Prostate gland (tissue), 2 donors: Measurements from ENCODE around the gene ELP6. TPM values are rescaled to one million over a fixed set of nuclear protein-coding genes. Genes with fewer than 3 reads are reported as not detected.

Experiments used
- DNase-seq: peaks from one replicate; pipeline ENCODE4 v3.0.0-alpha.2; 2019; ENCODE audit warnings: low spot score
- H3K27ac ChIP-seq, 2 donors: fragments of 200-600 bp; sonication (generic); 2 replicates each; pipeline ENCODE4 v1.5.1; 2017 to 2019
- H3K27me3 ChIP-seq: fragments of 200-600 bp; sonication (generic); replicated peaks from 2 replicates; pipeline ENCODE4 v1.5.1; 2019; ENCODE audit not compliant: insufficient read depth
- H3K36me3 ChIP-seq, 2 donors: fragments of 200-600 bp; sonication (generic); 1 replicate in 1 of 2; 2 replicates in 1 of 2; pipeline versions ENCODE4 v1.5.1 to v1.8.1; 2017 to 2019
- H3K4me1 ChIP-seq: fragments of 200-600 bp; sonication (generic); replicated peaks from 2 replicates; pipeline ENCODE4 v1.5.1; 2019
- H3K4me3 ChIP-seq, 2 donors: fragments of 200-600 bp; sonication (generic); 2 replicates each; pipeline ENCODE4 v1.5.1; 2017 to 2019
- H3K9me3 ChIP-seq: fragments of 200-600 bp; sonication (generic); 2 replicates; pipeline ENCODE4 v1.5.1; 2017
- POLR2A ChIP-seq: fragments of 450-650 bp; IDR thresholded peaks from one replicate; pipeline ENCODE4 v1.6.1; 2016; ENCODE audit warnings: antibody characterized with exemption, mild to moderate bottlenecking
- POLR2AphosphoS5 ChIP-seq: sonication (generic); formaldehyde crosslinking; IDR thresholded peaks from one replicate; pipeline ENCODE4 v1.6.1; 2017; ENCODE audit warnings: antibody characterized with exemption
- whole genome bisulfite sequencing: methylation state at CpG from one replicate; pipeline ENCODE4 v1.1.5; 2018; 5-methylcytosine and 5-hydroxymethylcytosine counted together
- intact Hi-C: fragments of 100-400 bp; cut with DNase I; formaldehyde crosslinking; loops from one replicate; pipeline ENCODE4 v1.14.2; 2022
- total RNA-seq, 2 donors: library from RNA; depleted of rRNA; stranded (reverse); fragments of >200 nt; gene quantifications; one replicate each; pipeline ENCODE4 v1.1.0, GENCODE V29; 2016
- TF ChIP-seq, protein P1 (sequence below), 4 experiments: fragments of 200-600 bp in 2 of 4; fragments of 450-650 bp in 2 of 4; sonication (generic) in 2 of 4; IDR thresholded peaks; 1 replicate in 3 of 4; 2 replicates in 1 of 4; pipeline ENCODE4 v1.5.1; 2016 to 2019; ENCODE audit warnings: antibody characterized with exemption in 4 of 4, mild to moderate bottlenecking in 2 of 4, moderate library complexity in 2 of 4

ELP6 gene
- total RNA-seq, 2 donors from 2014 or later, result 34.7 to 45.8 TPM

DNA sequence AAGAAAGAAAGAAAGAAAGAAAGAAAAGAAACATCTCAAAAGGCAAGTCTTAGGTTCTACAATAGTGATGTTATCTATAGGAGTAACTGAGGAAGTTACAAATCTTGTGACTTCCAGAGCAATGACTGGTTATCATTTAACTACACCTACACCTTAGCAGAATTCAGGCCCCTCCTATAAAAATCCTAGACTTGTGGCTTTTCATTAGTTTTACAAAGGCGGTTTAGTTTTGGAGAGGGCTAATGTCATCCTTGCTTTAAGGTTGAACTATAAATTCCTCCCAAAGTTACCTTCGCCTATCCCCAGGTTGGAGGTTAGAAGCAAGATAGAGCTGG, 33.7 kb downstream of the ELP6 start:
- intact Hi-C loops, result no loop called here
- no peaks in the 10 kb centered on the region for H3K36me3 ChIP-seq
- 94% methylated on average over 2 of the region's 2 CpGs for WGBS

DNA sequence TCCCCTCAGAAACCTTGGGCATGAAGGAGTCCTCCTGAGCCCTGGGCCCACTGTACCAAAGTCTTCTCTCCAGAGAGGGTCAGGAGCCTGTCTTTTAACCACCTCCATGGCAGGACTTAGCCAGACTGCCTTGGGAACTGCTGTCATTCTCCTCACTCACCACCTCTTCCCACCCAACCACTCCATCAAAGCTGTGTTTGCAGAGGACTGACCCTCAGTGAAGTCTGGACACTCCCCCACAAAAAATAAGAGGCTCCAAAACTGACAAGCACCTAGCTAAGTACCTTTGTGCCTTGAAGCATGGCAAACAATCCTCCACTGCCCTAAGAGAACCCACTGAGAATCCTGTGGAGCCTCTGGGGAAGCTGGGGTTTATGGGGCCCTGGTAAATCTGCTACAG, 35.5 kb downstream of the ELP6 start:
- H3K27me3 ChIP-seq, result no peaks in the 10 kb centered on the region
- H3K4me1 ChIP-seq, result no peaks in the 10 kb centered on the region
- H3K9me3 ChIP-seq, result no peaks in the 10 kb centered on the region
- H3K4me3 ChIP-seq, result no peak overlapping the region
- H3K36me3 ChIP-seq, result no peaks in the 10 kb centered on the region
- no peak overlapping the region for H3K27ac ChIP-seq
- intact Hi-C loops, result no loop called here
- no peak for TF ChIP-seq POLR2A
- TF ChIP-seq, protein P1, sequence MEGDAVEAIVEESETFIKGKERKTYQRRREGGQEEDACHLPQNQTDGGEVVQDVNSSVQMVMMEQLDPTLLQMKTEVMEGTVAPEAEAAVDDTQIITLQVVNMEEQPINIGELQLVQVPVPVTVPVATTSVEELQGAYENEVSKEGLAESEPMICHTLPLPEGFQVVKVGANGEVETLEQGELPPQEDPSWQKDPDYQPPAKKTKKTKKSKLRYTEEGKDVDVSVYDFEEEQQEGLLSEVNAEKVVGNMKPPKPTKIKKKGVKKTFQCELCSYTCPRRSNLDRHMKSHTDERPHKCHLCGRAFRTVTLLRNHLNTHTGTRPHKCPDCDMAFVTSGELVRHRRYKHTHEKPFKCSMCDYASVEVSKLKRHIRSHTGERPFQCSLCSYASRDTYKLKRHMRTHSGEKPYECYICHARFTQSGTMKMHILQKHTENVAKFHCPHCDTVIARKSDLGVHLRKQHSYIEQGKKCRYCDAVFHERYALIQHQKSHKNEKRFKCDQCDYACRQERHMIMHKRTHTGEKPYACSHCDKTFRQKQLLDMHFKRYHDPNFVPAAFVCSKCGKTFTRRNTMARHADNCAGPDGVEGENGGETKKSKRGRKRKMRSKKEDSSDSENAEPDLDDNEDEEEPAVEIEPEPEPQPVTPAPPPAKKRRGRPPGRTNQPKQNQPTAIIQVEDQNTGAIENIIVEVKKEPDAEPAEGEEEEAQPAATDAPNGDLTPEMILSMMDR (IDR thresholded peaks at IDR 0.05), result no peak
- no peak for TF ChIP-seq POLR2AphosphoS5
- no peak for DNase-seq

More for the DNA sequence above, 33.7 kb downstream of the ELP6 start:
- TF ChIP-seq, protein P1 (IDR thresholded peaks at IDR 0.05), result no peak
- TF ChIP-seq POLR2A (no peak), POLR2AphosphoS5 (no peak)
- no peak overlapping the region for H3K27ac ChIP-seq
- no peak for DNase-seq
- H3K4me3 ChIP-seq, result no peak overlapping the region
- no peaks in the 10 kb centered on the region for H3K4me1 ChIP-seq
- no peaks in the 10 kb centered on the region for H3K27me3 ChIP-seq
- no peaks in the 10 kb centered on the region for H3K9me3 ChIP-seq

DNA sequence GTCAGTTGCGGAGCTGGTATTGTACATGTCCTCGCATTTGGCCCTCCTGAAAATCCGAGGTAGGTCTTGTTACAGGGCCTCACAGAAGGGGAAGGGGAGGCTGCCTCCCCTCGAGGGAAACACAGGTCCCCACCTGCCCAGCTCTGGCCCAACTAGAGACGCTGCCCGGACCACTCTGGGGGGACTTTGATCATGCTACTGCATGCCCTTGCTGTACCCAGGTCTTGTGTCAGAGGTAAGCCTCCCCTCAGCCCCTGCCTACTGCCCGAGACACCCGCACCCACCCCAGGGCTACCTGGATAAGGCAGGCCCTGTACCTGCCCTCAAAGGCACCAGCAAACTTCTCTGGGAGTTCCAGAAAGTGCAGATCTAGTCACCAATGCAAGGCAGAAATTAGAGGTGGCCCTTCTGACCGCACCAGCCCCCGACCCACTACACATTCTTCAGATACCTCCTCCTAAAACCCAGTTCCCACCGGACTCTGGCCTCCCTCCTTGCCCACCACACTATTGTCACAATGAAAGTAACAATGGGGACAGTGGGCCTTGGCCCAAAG, 36.8 kb downstream of the ELP6 start:
- intact Hi-C loops, result loop anchor here (1.0 kb wide), 1 partner anchor 55 kb away; no protein-coding TSS in a partner anchor
- no peaks in the 10 kb centered on the region for H3K27me3 ChIP-seq
- TF ChIP-seq POLR2A (no peak), POLR2AphosphoS5 (no peak)
- TF ChIP-seq, protein P1 (IDR thresholded peaks at IDR 0.05), result no peak
- H3K27ac ChIP-seq, result peak overlapping the region; percentile 69 to 74
- H3K36me3 ChIP-seq, result no peaks in the 10 kb centered on the region
- no peak for DNase-seq
- 62% methylated on average over 11 of the region's 11 CpGs for WGBS
- no peaks in the 10 kb centered on the region for H3K4me1 ChIP-seq
- H3K4me3 ChIP-seq, result no peak overlapping the region
- H3K9me3 ChIP-seq, result no peaks in the 10 kb centered on the region

DNA sequence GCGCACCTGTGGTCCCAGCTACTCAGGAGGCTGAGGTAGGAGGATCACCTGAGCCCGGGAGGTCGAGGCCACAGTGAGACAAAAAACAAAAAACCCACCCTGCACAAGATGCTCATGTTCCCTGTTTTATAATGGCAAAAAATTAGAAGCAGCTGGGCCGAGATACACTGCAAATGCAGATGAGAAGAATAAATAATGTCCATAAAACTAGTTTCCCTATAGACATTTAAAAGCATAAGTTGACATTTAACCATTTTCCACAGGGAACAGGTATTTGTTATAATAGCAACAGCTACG, 37.2 kb downstream of the ELP6 start:
- H3K36me3 ChIP-seq, result no peaks in the 10 kb centered on the region
- H3K27ac ChIP-seq, result peak overlapping the region; percentile 69 to 74
- WGBS, result 49% methylated on average over 5 of the region's 5 CpGs
- H3K9me3 ChIP-seq, result no peaks in the 10 kb centered on the region
- no peak for DNase-seq
- intact Hi-C loops, result loop anchor here (1.0 kb wide), 1 partner anchor 55 kb away; no protein-coding TSS in a partner anchor
- no peak for TF ChIP-seq POLR2A
- no peak for TF ChIP-seq POLR2AphosphoS5
- TF ChIP-seq, protein P1 (IDR thresholded peaks at IDR 0.05), result no peak
- no peaks in the 10 kb centered on the region for H3K4me1 ChIP-seq
- no peaks in the 10 kb centered on the region for H3K27me3 ChIP-seq
- peak overlapping the region; percentile 85 to 99 for H3K4me3 ChIP-seq

DNA sequence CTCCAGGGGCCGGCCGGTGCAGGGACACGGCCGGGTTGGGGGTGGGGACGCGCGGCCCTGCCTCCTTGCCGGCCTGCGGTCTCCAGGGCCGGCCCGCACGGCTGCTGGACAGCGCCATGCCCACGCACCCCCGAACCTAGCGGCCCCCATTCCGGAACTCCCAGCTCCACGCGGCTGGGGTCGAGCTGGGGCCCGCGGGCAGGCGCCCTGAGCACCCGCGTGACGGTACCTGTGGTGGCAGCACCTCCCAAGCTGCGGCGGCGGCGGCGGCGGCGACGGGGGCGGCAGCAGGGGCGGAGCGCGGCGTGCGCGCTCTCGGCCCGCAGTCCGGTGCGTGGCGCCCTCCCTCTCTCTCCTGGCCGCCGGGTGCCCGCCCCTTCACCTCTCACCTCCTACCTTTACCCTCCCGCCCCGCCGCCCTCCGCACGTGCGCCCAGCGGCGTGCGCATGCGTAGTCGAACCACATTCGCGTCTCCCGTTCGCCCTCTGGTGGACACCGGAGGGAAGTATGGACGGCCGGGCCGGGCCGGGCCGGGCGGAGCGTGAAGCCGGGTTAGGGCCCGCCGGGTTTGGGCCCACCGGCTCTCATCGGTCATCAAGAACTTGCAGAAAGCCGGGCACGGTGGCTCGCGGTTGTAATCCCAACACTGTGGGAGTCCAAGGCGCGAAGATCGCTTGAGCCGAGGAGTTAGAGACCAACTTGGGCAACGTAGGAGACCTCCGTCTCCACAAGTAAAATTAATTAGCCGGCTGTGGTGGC, 37.8 kb downstream of the ELP6 start, which contains the start of gene SCAP:
Gene SCAP, minus strand, starts transcription at position 372 of the 760 bp plus-strand sequence. CDS start 32,948 bp downstream, outside the sequence.
- DNase-seq, result peak; percentile 88
- TF ChIP-seq, protein P1 (IDR thresholded peaks at IDR 0.05), result peak; percentile 98 to 99 (median 98)
- TF ChIP-seq POLR2A (peak; percentile 45), POLR2AphosphoS5 (peak; percentile 97)
- intact Hi-C loops, result loop anchor here (1.0 kb wide), 1 partner anchor 54 kb away; no protein-coding TSS in a partner anchor
- WGBS, result 6% methylated on average over 52 of the region's 88 CpGs
- H3K4me1 ChIP-seq, result no peaks in the 10 kb centered on the region
- H3K9me3 ChIP-seq, result no peaks in the 10 kb centered on the region
- H3K4me3 ChIP-seq, result peak within 1 kb of the TSS; percentile 85 to 99
- H3K27ac ChIP-seq, result peak within 1 kb of the TSS; percentile 69 to 74
- no peaks in the 10 kb centered on the region for H3K36me3 ChIP-seq
- H3K27me3 ChIP-seq, result no peaks in the 10 kb centered on the region
